ENCODE measurements around the gene SRXN1. TPM values are rescaled to one million over a fixed set of nuclear protein-coding genes. Genes with fewer than 3 reads are reported as not detected.

The SRXN1 gene
- total RNA-seq, 4 donors from 2014 or later = 87.9 to 170 (median 128) TPM

DNA sequence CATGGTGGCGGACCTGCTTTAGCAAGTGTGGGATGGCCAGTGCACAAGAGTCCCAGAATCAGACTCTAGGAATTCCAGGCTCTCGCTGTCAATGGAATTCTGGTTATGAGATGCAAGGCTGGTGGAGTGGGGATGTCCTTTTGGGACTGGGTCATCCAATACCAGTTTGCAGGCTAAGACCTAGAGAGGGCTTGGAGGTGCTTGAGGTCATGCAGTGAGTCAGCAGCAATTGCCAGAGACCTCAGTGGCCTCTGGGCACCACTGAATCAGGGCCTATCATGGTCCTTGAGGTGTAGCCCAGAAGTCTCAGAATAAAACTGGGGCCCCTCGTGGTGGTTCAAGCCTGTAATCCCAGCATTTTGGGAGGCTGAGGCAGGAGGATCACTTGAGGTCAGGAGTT, 24.0 kb upstream of the SRXN1 start:
- Histone ChIP-seq H3K4me3 (no peak overlapping the region), H3K36me3 (no peaks in the 10 kb centered on the region), H3K27ac (no peak overlapping the region), H3K4me1 (peaks cover 9 to 16% of the 10 kb centered on the region in 2 donors), H3K27me3 (peaks cover 32 to 51% (median 45%) of the 10 kb centered on the region in 3 donors), H3K9me3 (no peaks in the 10 kb centered on the region)
- ATAC-seq (no peak), DNase-seq (no peak)
- no peak for TF ChIP-seq POLR2A (IDR thresholded peaks at IDR 0.05)
- no peak for TF ChIP-seq CTCF (IDR thresholded peaks at IDR 0.05 in 4 of 5, conservative IDR thresholded peaks at IDR 0.05 in 1 of 5)
- intact Hi-C loops (cut with DNase I; ENCODE audit: low total_unique reads) (no loop called here), in situ Hi-C loops (cut with MboI; ENCODE audit: low sequenced_read_pairs in 4 of 4) (no loop called here)

DNA sequence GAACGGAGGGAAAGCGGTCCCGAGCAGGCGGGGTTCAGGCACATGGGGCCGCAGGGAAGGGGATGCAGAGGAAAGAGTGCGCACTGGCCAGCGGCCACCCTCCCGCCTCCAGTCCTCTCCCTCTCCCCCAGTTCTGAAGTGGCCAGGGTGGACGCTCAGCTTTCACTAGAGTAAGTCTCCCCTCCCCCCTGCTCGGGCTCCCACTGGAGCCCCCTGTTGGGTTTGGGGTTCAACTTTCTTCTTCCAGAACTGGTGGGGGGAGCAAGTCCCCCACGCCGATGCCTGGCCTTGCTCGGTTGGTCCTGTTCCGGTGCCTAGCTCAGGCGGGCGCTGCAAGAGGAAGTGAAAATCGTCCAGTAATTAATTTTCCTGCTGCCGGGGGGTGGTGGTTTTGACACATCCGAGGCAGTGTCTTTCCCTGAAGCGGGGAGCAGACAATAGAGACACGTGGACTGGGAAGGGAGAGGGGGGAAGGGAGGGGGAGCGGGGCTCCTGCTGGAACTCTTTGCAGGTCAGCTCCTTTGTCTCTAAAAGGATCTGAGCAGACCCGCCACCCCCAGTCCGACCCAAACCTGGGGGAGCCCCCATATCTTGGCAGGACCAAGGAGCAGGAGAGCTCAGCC, 23.4 kb upstream of the SRXN1 start:
- in situ Hi-C loops (cut with MboI; ENCODE audit: low sequenced_read_pairs in 4 of 4) = no loop called here
- H3K27ac ChIP-seq = no peak overlapping the region
- DNase-seq = no peak
- H3K9me3 ChIP-seq = no peaks in the 10 kb centered on the region
- H3K4me3 ChIP-seq = peak overlapping the region in 1 of 4 donors; percentile 12
- peaks cover 9 to 16% of the 10 kb centered on the region in 2 donors for H3K4me1 ChIP-seq
- ATAC-seq = no peak
- H3K36me3 ChIP-seq = no peaks in the 10 kb centered on the region
- H3K27me3 ChIP-seq = peaks cover 33 to 53% (median 50%) of the 10 kb centered on the region in 3 donors
- TF ChIP-seq POLR2A (IDR thresholded peaks at IDR 0.05) (no peak), CTCF (IDR thresholded peaks at IDR 0.05 in 4 of 5, conservative IDR thresholded peaks at IDR 0.05 in 1 of 5) (no peak)
- intact Hi-C loops (cut with DNase I; ENCODE audit: low total_unique reads) = no loop called here

GRCh38 chr20:675453-676314, 22.7 kb upstream of the SRXN1 start, which contains the start of gene SCRT2:
Gene SCRT2, minus strand, starts transcription at chr20:675802. Its CDS starts 201 bp downstream, at chr20:675601.
- H3K27me3 ChIP-seq = peaks cover 28 to 47% (median 45%) of the 10 kb centered on the region in 3 donors
- peak within 1 kb of the TSS in 2 of 4 donors; percentile 12 to 37 for H3K4me3 ChIP-seq
- in situ Hi-C loops (cut with MboI; ENCODE audit: low sequenced_read_pairs in 4 of 4) = no loop called here
- no peaks in the 10 kb centered on the region for H3K36me3 ChIP-seq
- no peak for TF ChIP-seq CTCF (IDR thresholded peaks at IDR 0.05 in 4 of 5, conservative IDR thresholded peaks at IDR 0.05 in 1 of 5)
- no peak for TF ChIP-seq POLR2A (IDR thresholded peaks at IDR 0.05)
- no peak within 1 kb of the TSS for H3K27ac ChIP-seq
- no peaks in the 10 kb centered on the region for H3K9me3 ChIP-seq
- peak; percentile 94 to 97 for ATAC-seq
- intact Hi-C loops (cut with DNase I; ENCODE audit: low total_unique reads) = no loop called here
- DNase-seq = peak; percentile 44 to 60
- H3K4me1 ChIP-seq = peaks cover 9 to 16% of the 10 kb centered on the region in 2 donors

DNA sequence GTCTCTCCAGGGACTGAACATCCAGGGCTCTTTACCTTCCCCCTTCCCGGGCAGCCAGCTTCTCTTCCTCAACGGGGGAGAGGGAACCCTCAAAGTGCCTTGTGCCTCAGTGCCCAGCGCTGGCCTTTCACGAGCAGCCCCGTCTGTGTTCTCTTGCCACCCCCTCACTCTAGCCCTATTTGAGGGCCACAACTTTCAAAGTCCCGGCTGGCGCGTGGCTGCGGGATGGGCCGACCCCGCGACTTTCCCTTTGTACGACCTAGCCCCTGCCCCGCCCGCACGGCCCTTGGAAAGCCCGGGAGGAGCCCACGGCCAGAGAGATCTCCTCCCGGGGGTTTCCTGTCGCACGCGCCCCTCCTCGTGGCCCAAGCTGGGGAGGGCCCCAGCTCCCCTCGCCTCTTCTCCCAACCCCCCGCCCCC, 22.0 kb upstream of the SRXN1 start:
- in situ Hi-C loops (cut with MboI; ENCODE audit: low sequenced_read_pairs in 4 of 4) = no loop called here
- intact Hi-C loops (cut with DNase I; ENCODE audit: low total_unique reads) = no loop called here
- no peaks in the 10 kb centered on the region for H3K36me3 ChIP-seq
- no peak overlapping the region for H3K4me3 ChIP-seq
- peaks cover 24 to 45% (median 43%) of the 10 kb centered on the region in 3 donors for H3K27me3 ChIP-seq
- peak in 1 of 2 donors; percentile 13 for ATAC-seq
- no peaks in the 10 kb centered on the region for H3K9me3 ChIP-seq
- no peak overlapping the region for H3K27ac ChIP-seq
- TF ChIP-seq CTCF (IDR thresholded peaks at IDR 0.05 in 4 of 5, conservative IDR thresholded peaks at IDR 0.05 in 1 of 5) (no peak), POLR2A (IDR thresholded peaks at IDR 0.05) (no peak)
- H3K4me1 ChIP-seq = peaks cover 9 to 16% of the 10 kb centered on the region in 2 donors
- DNase-seq = no peak
